Keratinocyte (primary cell): ENCODE results near the gene SYT8. TPM values are rescaled to one million over a fixed set of nuclear protein-coding genes. Genes with fewer than 3 reads are reported as not detected.

Experiments
- DNase-seq: peaks from one replicate; pipeline ENCODE4 v3.0.0-alpha.2; 2011; ENCODE audit warnings: low read depth, missing footprints, low spot score
- FAIRE-seq: peaks from 2 replicates; lab custom pipeline; 2011; peaks lifted over from hg19 to GRCh38; lab: Jason Lieb, UNC
- H2AFZ ChIP-seq: 2 replicates; pipeline ENCODE4 v1.6.0; 2012; ENCODE audit warnings: low read length, control low read depth, inconsistent platforms; ENCODE audit not compliant: control insufficient read depth
- H3K27ac ChIP-seq: 2 replicates; pipeline ENCODE4 v1.5.1; 2011; ENCODE audit warnings: low read length; ENCODE audit not compliant: control insufficient read depth, insufficient read depth
- H3K27me3 ChIP-seq: 3 replicates; pipeline ENCODE4 v1.6.0; 2011; ENCODE audit warnings: low read length; ENCODE audit not compliant: control insufficient read depth, insufficient read depth; ENCODE audit errors: extremely low read depth
- H3K36me3 ChIP-seq, 2 experiments: 2 replicates in 1 of 2; 3 replicates in 1 of 2; pipeline ENCODE4 v1.5.1; 2011; ENCODE audit warnings: low read length in 2 of 2, mild to moderate bottlenecking in 1 of 2; ENCODE audit not compliant: control insufficient read depth in 2 of 2, insufficient read depth in 2 of 2; ENCODE audit errors: extremely low read depth in 1 of 2
- H3K4me1 ChIP-seq: 3 replicates; pipeline ENCODE4 v1.5.1; 2011; ENCODE audit warnings: low read length; ENCODE audit not compliant: control insufficient read depth, insufficient read depth; ENCODE audit errors: extremely low read depth
- H3K4me2 ChIP-seq: 3 replicates; pipeline ENCODE4 v1.6.0; 2011; ENCODE audit warnings: low read depth, low read length; ENCODE audit not compliant: control insufficient read depth, insufficient read depth; ENCODE audit errors: extremely low read depth
- H3K4me3 ChIP-seq, 3 experiments: fragments of 200-600 bp in 1 of 3; sonication (generic) in 1 of 3; 2 replicates in 2 of 3; 3 replicates in 1 of 3; pipeline ENCODE4 v1.5.1; 2011 to 2016; ENCODE audit warnings: low read length in 3 of 3, mild to moderate bottlenecking in 3 of 3, control low read depth in 2 of 3, inconsistent platforms in 1 of 3, low read depth in 1 of 3, mixed read lengths in 1 of 3, mixed run types in 1 of 3, moderate library complexity in 1 of 3; ENCODE audit not compliant: control insufficient read depth in 2 of 3, insufficient read depth in 2 of 3; ENCODE audit errors: extremely low read depth in 1 of 3
- H3K79me2 ChIP-seq: 2 replicates; pipeline ENCODE4 v1.6.0; 2012; ENCODE audit warnings: low read length; ENCODE audit not compliant: control insufficient read depth, insufficient read depth
- H3K9ac ChIP-seq: 3 replicates; pipeline ENCODE4 v1.6.0; 2011; ENCODE audit warnings: low read length; ENCODE audit not compliant: control insufficient read depth, insufficient read depth; ENCODE audit errors: extremely low read depth
- H3K9me1 ChIP-seq: 3 replicates; pipeline ENCODE4 v1.6.0; 2011; ENCODE audit warnings: low read length; ENCODE audit not compliant: control insufficient read depth, insufficient read depth; ENCODE audit errors: extremely low read depth
- H3K9me3 ChIP-seq: 2 replicates; pipeline ENCODE4 v1.5.1; 2012; ENCODE audit warnings: low read depth, low read length; ENCODE audit not compliant: control insufficient read depth
- H4K20me1 ChIP-seq: 3 replicates; pipeline ENCODE4 v1.6.0; 2011; ENCODE audit warnings: low read length; ENCODE audit not compliant: control insufficient read depth, insufficient read depth; ENCODE audit errors: extremely low read depth
- CTCF ChIP-seq, 3 experiments: IDR thresholded peaks in 1 of 3; conservative IDR thresholded peaks in 1 of 3; optimal IDR thresholded peaks in 1 of 3; 2 replicates in 2 of 3; 3 replicates in 1 of 3; pipeline versions ENCODE3 to v1.5.1; 2011; ENCODE audit warnings: low read length in 3 of 3, mild to moderate bottlenecking in 3 of 3, moderate library complexity in 2 of 3, control low read depth in 1 of 3, inconsistent platforms in 1 of 3; ENCODE audit not compliant: insufficient read depth in 2 of 3; ENCODE audit errors: extremely low read depth in 1 of 3
- EZH2 ChIP-seq: IDR thresholded peaks from one replicate; pipeline ENCODE4 v1.6.1; 2012; ENCODE audit warnings: inconsistent platforms, mild to moderate bottlenecking, low read length, moderate library complexity
- dilution Hi-C: fragments of 300-500 bp; cut with MboI; formaldehyde crosslinking; loops from one replicate; pipeline ENCODE4 v1.7.0; 2020; ENCODE audit warnings: low sequenced_read_pairs; ENCODE audit not compliant: extremely low pct_ligation_motif_present
- polyA plus RNA-seq, 5 experiments: library from polyadenylated mRNA; depleted of rRNA in 3 of 5; stranded (reverse) in 3 of 5; stranded (forward) in 1 of 5; unstranded in 1 of 5; fragments of >200 nt; gene quantifications; 1 replicate in 1 of 5; 2 replicates in 3 of 5; 3 replicates in 1 of 5; pipeline versions ENCODE4 v1.2.1 to v1.2.3, GENCODE V29; 2011 to 2012; ENCODE audit warnings: missing spikeins in 2 of 5, low read depth in 1 of 5, low replicate concordance in 1 of 5

SYT8 gene
- polyA plus RNA-seq, 1 donor (not counting 4 experiments of a cell fraction or from before 2014, with no cell fraction given), result 19.3 TPM

GRCh38 chr11:1859004-1859403 lies 24.2 kb downstream of the SYT8 start:
- no peak overlapping the region for H3K4me3 ChIP-seq
- peaks cover 9% of the 10 kb centered on the region for H3K4me1 ChIP-seq
- no peak overlapping the region for H3K4me2 ChIP-seq
- H3K9me3 ChIP-seq, result no peaks in the 10 kb centered on the region
- no peaks in the 10 kb centered on the region for H3K9me1 ChIP-seq
- no peaks in the 10 kb centered on the region for H3K36me3 ChIP-seq
- H2AFZ ChIP-seq, result no peak overlapping the region
- H3K9ac ChIP-seq, result no peak overlapping the region
- H3K79me2 ChIP-seq, result no peaks in the 10 kb centered on the region
- H4K20me1 ChIP-seq, result no peaks in the 10 kb centered on the region
- no peaks in the 10 kb centered on the region for H3K27me3 ChIP-seq
- no peak for TF ChIP-seq EZH2
- no peak for TF ChIP-seq CTCF (optimal IDR thresholded peaks at IDR 0.05 in 1 of 3, IDR thresholded peaks at IDR 0.05 in 1 of 3, conservative IDR thresholded peaks at IDR 0.05 in 1 of 3; ENCODE audit: extremely low read depth in 1 of 3, insufficient read depth in 2 of 3, low read length in 3 of 3)
- FAIRE-seq (no peak), DNase-seq (no peak)
- dilution Hi-C loops, result no loop called here
- no peak overlapping the region for H3K27ac ChIP-seq

GRCh38 chr11:1860108-1860507 lies 25.3 kb downstream of the SYT8 start:
- Histone ChIP-seq H3K4me3 (no peak overlapping the region), H3K9me3 (no peaks in the 10 kb centered on the region), H3K9ac (no peak overlapping the region), H3K4me1 (peaks cover 10% of the 10 kb centered on the region), H3K9me1 (no peaks in the 10 kb centered on the region), H3K79me2 (no peaks in the 10 kb centered on the region), H3K4me2 (no peak overlapping the region), H3K36me3 (no peaks in the 10 kb centered on the region), H4K20me1 (no peaks in the 10 kb centered on the region), H3K27me3 (no peaks in the 10 kb centered on the region), H3K27ac (no peak overlapping the region), H2AFZ (no peak overlapping the region)
- TF ChIP-seq EZH2, result no peak
- DNase-seq (no peak), FAIRE-seq (no peak)
- dilution Hi-C loops, result no loop called here
